GM19025 (cell line): Measurements from ENCODE around the gene SHC2.

Experiments
- ATAC-seq: cut with Tn5 transposase; IDR thresholded peaks from one replicate; pipeline ENCODE4 v1.9.1; 2021; ENCODE audit warnings: mild to moderate bottlenecking, low read depth, moderate library complexity; ENCODE audit not compliant: unreplicated experiment

Gene SHC2, protein sequence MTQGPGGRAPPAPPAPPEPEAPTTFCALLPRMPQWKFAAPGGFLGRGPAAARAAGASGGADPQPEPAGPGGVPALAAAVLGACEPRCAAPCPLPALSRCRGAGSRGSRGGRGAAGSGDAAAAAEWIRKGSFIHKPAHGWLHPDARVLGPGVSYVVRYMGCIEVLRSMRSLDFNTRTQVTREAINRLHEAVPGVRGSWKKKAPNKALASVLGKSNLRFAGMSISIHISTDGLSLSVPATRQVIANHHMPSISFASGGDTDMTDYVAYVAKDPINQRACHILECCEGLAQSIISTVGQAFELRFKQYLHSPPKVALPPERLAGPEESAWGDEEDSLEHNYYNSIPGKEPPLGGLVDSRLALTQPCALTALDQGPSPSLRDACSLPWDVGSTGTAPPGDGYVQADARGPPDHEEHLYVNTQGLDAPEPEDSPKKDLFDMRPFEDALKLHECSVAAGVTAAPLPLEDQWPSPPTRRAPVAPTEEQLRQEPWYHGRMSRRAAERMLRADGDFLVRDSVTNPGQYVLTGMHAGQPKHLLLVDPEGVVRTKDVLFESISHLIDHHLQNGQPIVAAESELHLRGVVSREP

DNA sequence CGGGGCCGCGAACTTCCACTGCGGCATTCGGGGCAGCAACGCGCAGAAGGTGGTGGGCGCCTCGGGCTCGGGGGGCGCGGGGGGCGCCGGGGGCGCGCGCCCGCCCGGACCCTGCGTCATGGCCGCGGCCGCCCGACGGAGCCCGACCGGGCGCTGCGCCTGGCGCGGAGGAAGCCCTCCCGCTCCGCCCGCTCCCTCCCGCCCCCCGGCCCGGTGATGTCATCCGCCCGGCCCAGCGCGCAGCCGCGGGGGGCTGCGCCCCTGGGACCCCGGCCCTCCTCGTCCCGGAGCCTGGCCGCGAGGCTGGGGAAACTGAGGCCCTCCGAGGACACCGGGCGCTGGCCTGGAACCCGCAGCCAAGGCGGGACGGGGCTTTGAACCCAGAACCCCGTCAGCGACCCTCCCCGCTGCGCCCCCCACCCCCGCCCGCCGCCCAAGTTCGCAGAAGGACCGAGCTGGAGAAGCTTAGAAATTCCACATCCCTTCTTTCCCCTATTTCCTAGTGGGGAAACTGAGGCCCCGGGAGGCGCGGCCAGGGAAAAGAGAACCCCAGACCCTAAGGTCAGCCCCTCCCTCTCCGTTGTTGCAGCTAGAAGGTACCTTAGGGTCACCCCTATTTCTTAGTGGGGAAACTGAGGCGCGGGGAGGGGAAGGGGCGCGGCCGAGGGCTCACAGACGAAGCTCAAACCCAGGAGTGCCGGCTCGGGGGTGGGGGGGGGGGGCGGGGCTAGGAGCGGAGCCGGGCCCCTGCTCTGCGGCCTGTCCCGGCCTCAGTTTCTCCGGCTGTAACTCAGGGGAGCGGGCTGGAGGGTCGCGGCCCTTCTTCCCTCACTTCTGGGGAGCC, at the start of gene SHC2:
SHC2 (minus strand) TSS at position 157 of the 844 bp plus-strand sequence; CDS start at position 120, 37 bp downstream.
- no peak for ATAC-seq

DNA sequence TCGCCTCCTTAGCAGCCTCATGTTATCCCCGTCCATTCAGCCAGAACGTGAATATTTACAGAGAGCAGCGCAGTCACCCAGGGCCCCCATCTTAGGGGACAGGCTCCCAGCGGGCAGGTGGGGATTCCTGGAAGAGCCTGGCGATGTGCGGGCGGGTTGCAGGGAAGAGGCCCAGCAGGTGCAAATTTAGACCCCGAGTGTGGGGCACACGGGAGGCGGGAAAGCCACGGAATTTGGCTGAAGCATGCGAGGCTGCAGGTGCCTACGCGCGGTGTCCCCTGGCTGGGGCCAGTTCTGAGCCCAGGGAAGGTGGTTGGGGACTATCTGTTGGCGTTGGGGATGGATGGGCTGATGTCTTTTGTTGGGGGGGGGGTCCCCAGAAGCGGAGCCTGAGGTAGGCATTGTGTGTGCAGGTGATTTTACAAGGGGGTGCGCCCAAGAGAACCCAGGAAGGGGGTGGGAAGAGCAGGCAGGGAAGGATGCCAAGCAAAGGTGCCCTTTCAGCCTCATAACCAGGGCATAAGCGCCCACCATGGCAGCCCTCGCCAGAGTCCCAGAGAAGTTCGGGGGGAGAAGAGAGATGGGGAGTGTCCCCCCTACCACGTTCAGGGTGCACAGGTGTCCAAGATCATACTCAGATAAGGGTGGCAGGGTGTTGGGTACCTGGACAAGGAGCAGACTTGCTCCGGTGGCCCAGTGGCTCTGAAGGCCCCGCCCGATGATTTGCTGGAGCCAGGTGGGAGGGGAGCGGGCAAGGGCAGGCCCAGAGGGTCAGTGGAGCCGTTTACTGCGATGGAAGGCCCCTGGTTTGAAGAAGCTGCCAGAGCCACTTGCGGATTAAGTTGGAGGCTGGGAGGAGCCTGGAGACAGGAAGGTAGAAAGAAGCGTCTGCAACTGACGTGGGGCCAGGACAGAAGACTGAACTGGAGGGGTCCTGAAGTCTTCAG, 47.6 kb upstream of the SHC2 start:
- ATAC-seq, result no peak

- ATAC-seq, result peak; percentile 48
Measured at GRCh38 chr19:507286-508203, 46.7 kb upstream of the SHC2 start, which contains the start of gene TPGS1. TPGS1 (plus strand) TSS chr19:507497; CDS start chr19:507507, 10 bp downstream.

GRCh38 chr19:506404-507285, 45.8 kb upstream of the SHC2 start:
- ATAC-seq, result peak; percentile 59

- no peak for ATAC-seq
Measured at GRCh38 chr19:504616-505015, 43.8 kb upstream of the SHC2 start.

DNA sequence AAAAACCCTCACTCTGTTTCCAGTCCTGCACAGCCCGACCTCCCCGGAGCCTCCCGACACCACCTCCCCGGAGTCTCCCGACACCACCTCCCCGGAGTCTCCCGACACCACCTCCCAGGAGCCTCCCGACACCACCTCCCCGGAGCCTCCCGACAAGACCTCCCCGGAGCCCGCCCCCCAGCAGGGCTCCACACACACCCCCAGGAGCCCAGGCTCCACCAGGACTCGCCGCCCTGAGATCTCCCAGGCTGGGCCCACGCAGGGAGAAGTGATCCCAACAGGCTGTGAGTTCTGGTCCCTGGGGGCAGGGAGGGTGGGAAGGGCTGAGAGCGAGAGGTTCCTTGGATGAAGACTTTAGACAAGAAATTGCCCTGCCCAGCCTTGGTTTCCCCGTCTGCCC, 40.8 kb upstream of the SHC2 start:
- ATAC-seq, result no peak

DNA sequence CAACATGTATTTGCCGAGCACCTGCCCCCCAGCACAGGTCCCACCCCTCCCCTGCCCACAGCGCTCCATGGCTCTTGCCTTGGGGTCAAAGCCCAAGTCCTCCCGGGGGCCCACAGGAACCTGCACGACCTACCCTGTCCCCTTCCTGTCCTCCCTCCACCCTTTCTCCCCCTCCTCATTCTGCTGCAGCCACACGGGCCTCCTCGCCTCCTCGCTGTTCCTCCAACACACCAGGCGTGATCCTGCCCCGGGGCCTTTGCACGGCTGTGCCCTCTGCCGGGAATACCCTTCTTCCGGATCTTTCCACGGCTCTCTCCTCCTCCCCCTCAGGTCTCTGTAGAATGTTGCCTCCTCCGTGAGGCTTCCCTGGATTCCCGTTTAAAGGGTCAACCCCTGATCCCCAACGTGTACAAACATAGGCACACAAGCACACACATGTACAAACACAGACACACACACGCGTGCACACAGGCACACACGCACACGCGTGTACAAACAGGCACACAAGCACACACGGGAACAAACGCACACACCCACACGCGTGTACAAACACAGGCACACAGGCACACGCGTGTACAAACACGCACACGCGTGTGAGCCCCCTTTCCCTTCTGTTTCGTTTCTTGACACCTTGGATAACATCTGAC, 38.3 kb upstream of the SHC2 start:
- ATAC-seq, result no peak

DNA sequence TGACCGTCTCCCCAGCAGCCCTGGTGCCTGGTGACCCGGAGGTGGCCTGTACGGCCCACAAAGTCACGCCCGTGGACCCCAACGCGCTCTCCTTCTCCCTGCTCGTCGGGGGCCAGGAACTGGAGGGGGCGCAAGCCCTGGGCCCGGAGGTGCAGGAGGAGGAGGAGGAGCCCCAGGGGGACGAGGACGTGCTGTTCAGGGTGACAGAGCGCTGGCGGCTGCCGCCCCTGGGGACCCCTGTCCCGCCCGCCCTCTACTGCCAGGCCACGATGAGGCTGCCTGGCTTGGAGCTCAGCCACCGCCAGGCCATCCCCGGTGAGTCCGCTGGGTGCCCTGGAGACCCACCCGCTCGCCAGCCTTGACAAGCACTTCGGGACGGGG, 37.7 kb upstream of the SHC2 start:
- ATAC-seq, result no peak

- no peak for ATAC-seq
Measured at GRCh38 chr19:497869-498510, 37.2 kb upstream of the SHC2 start.

DNA sequence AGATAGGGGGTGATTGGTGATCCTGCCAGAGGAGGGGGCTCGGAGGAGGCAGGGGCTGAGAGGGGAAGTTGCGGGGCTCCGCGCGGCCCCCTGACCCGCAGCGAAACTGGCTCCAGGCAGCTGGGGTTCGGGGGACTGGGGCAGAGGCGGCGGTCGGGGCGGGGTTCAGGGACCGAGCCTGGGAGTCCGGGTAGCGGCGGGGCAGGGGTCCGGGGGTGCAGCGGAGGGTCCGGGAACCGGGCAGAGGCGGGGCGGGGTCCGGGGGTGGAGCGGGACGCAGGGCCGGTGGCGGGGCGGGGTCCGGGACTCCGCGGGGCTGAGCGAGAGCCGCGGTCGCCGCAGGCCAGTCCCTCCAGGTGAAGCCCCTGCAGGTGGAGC, 36.6 kb upstream of the SHC2 start:
- no peak for ATAC-seq

DNA sequence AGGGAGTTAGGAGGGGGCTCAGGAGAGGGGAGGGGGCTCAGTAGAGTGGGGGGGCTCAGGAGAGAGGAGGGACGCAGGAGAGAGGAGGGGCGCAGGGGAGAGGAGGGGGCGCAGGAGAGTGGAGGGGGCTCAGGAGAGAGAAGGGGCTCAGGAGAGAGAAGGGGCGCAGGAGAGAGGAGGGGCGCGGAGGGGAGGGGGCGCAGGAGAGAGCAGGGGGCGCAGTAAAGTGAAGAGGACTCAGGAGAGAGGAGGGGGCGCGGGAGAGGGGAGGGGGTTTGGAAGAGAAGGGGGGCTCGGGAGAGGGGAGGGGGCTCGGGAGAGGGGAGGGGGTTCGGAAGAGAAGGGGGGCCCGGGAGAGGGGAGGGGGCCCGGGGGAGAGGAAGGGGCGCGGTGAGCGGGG, 36.2 kb upstream of the SHC2 start:
- no peak for ATAC-seq

GRCh38 chr19:496112-496665, 35.4 kb upstream of the SHC2 start, which contains the start of gene MADCAM1:
MADCAM1 (plus strand) TSS chr19:496486; CDS start chr19:496500, 14 bp downstream.
- no peak for ATAC-seq

DNA sequence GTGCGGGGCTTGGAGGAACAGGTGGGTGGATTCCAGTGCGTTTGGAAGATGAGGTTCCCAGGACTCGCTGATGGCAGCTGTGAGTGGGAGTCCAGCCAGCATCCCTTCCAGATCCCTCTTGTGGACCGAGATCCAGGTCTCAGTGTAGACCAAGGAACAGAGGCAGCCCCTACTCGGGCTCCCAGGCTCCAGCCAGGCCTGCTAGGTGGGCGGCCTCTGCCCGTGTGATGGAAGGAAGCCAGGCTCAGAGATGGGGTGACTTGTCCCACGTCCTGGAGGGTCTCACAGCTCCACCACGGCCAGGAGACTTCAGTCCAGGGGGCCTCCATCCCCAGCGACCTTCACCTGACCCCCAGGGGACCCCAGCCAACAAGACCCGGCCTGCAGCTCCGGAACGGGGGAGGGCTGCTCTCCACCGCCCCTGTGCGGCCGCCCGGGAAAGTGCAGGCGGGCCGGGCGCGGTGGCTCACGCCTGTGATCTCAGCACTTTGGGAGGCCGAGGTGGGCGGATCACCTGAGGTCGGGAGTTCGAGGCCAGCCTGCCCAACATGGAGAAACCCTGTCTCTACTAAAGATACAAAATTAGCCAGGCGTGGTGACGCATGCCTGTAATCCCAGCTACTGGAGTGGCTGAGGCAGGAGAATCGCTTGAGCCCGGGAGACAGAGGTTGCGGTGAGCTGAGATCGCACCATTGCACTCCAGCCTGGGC, 34.7 kb upstream of the SHC2 start:
- no peak for ATAC-seq

GRCh38 chr19:495081-495401, 34.2 kb upstream of the SHC2 start:
- no peak for ATAC-seq

GRCh38 chr19:494171-495080, 33.6 kb upstream of the SHC2 start:
- no peak for ATAC-seq
